ENCODE measurements around the gene GNLY.

The GNLY gene

GRCh38 chr2:85680707-85681371, 13.3 kb upstream of the GNLY start:
- no peak for ATAC-seq
- TF ChIP-seq POU6F1 (CRISPR knock-in tag; IDR thresholded peaks at IDR 0.05; ENCODE audit: borderline replicate concordance, low read depth) (no peak), CSRNP3 (CRISPR knock-in tag; IDR thresholded peaks at IDR 0.05) (no peak), RARB (CRISPR knock-in tag; IDR thresholded peaks at IDR 0.05) (no peak), ESRRG (CRISPR knock-in tag; IDR thresholded peaks at IDR 0.05) (no peak), ZC3H10 (CRISPR knock-in tag; IDR thresholded peaks at IDR 0.05) (no peak), GLIS3 (CRISPR knock-in tag; IDR thresholded peaks at IDR 0.05) (no peak), OSR1 (CRISPR knock-in tag; IDR thresholded peaks at IDR 0.05) (no peak), CSDC2 (CRISPR knock-in tag; IDR thresholded peaks at IDR 0.05) (no peak), TSHZ2 (CRISPR knock-in tag; IDR thresholded peaks at IDR 0.05) (no peak), TCF4 (CRISPR knock-in tag; IDR thresholded peaks at IDR 0.05; ENCODE audit: borderline replicate concordance) (no peak), ZFP3 (CRISPR knock-in tag; IDR thresholded peaks at IDR 0.05) (no peak), ZNF70 (CRISPR knock-in tag; IDR thresholded peaks at IDR 0.05) (no peak), TOX (CRISPR knock-in tag; IDR thresholded peaks at IDR 0.05; ENCODE audit: borderline replicate concordance) (no peak), ISL1 (CRISPR knock-in tag; IDR thresholded peaks at IDR 0.05) (no peak), SNAI2 (CRISPR knock-in tag; IDR thresholded peaks at IDR 0.05) (no peak), PPARA (CRISPR knock-in tag; IDR thresholded peaks at IDR 0.05; ENCODE audit: borderline replicate concordance) (no peak), ZNF565 (CRISPR knock-in tag; conservative IDR thresholded peaks at IDR 0.05; ENCODE audit: low read depth) (no peak)

- TF ChIP-seq RARB (CRISPR knock-in tag; IDR thresholded peaks at IDR 0.05) = no peak
- no peak for TF ChIP-seq PATZ1 (CRISPR knock-in tag; IDR thresholded peaks at IDR 0.05; ENCODE audit: borderline replicate concordance)
- TF ChIP-seq POU6F1 (CRISPR knock-in tag; IDR thresholded peaks at IDR 0.05; ENCODE audit: borderline replicate concordance, low read depth) = no peak
- no peak for TF ChIP-seq ESRRG (CRISPR knock-in tag; IDR thresholded peaks at IDR 0.05)
- no peak for TF ChIP-seq TSHZ2 (CRISPR knock-in tag; IDR thresholded peaks at IDR 0.05)
- no peak for TF ChIP-seq ZC3H10 (CRISPR knock-in tag; IDR thresholded peaks at IDR 0.05)
- TF ChIP-seq OSR1 (CRISPR knock-in tag; IDR thresholded peaks at IDR 0.05) = no peak
- TF ChIP-seq GLIS3 (CRISPR knock-in tag; IDR thresholded peaks at IDR 0.05) = no peak
- no peak for TF ChIP-seq ARNTL (CRISPR knock-in tag; IDR thresholded peaks at IDR 0.05; ENCODE audit: borderline replicate concordance, low read depth)
- TF ChIP-seq ZNF70 (CRISPR knock-in tag; IDR thresholded peaks at IDR 0.05) = no peak
- TF ChIP-seq CSRNP3 (CRISPR knock-in tag; IDR thresholded peaks at IDR 0.05) = no peak
- no peak for TF ChIP-seq PPARA (CRISPR knock-in tag; IDR thresholded peaks at IDR 0.05; ENCODE audit: borderline replicate concordance)
- no peak for TF ChIP-seq CSDC2 (CRISPR knock-in tag; IDR thresholded peaks at IDR 0.05)
- no peak for TF ChIP-seq BACH2 (CRISPR knock-in tag; IDR thresholded peaks at IDR 0.05; ENCODE audit: borderline replicate concordance)
- TF ChIP-seq ZFP30 (CRISPR knock-in tag; IDR thresholded peaks at IDR 0.05) = no peak
- no peak for TF ChIP-seq ZFP3 (CRISPR knock-in tag; IDR thresholded peaks at IDR 0.05)
- no peak for TF ChIP-seq SNAI2 (CRISPR knock-in tag; IDR thresholded peaks at IDR 0.05)
- no peak for TF ChIP-seq ZNF8 (CRISPR knock-in tag; IDR thresholded peaks at IDR 0.05)
- no peak for TF ChIP-seq CREB5 (CRISPR knock-in tag; IDR thresholded peaks at IDR 0.05; ENCODE audit: low read depth)
Measured at GRCh38 chr2:85681372-85681763, 12.8 kb upstream of the GNLY start.

More at GRCh38 chr2:85681372-85681763, 12.8 kb upstream of the GNLY start:
- ATAC-seq = no peak

Data from SK-N-SH treated with all-trans-retinoic acid at 6 μM for 48 hours (cell line).